Measurements from ENCODE around the gene TTPAL.

DNA sequence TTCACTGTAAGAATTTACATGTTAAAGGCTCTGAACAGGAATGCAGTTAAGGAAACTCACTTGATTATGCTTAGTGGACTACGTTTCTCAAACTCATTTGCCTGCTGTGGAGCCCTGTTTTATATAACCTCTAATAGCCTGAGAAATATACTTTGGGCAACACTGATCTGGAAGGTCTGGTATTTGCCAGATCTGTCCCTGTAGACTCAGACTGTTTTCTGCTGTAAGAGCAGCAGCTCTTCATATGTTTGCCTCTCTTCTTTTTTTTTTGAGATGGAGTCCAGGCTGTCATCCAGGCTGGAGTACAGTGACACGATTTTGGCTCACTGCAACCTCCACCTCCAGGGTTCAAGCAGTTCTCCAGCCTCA lies 10.1 kb downstream of the TTPAL start:
- TF ChIP-seq, protein P1, sequence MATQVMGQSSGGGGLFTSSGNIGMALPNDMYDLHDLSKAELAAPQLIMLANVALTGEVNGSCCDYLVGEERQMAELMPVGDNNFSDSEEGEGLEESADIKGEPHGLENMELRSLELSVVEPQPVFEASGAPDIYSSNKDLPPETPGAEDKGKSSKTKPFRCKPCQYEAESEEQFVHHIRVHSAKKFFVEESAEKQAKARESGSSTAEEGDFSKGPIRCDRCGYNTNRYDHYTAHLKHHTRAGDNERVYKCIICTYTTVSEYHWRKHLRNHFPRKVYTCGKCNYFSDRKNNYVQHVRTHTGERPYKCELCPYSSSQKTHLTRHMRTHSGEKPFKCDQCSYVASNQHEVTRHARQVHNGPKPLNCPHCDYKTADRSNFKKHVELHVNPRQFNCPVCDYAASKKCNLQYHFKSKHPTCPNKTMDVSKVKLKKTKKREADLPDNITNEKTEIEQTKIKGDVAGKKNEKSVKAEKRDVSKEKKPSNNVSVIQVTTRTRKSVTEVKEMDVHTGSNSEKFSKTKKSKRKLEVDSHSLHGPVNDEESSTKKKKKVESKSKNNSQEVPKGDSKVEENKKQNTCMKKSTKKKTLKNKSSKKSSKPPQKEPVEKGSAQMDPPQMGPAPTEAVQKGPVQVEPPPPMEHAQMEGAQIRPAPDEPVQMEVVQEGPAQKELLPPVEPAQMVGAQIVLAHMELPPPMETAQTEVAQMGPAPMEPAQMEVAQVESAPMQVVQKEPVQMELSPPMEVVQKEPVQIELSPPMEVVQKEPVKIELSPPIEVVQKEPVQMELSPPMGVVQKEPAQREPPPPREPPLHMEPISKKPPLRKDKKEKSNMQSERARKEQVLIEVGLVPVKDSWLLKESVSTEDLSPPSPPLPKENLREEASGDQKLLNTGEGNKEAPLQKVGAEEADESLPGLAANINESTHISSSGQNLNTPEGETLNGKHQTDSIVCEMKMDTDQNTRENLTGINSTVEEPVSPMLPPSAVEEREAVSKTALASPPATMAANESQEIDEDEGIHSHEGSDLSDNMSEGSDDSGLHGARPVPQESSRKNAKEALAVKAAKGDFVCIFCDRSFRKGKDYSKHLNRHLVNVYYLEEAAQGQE (IDR thresholded peaks at IDR 0.05; ENCODE audit: low read depth, low read length) = no peak
- TF ChIP-seq SMC3 (IDR thresholded peaks at IDR 0.05; ENCODE audit: borderline replicate concordance, low read length) (no peak), POLR2A (IDR thresholded peaks at IDR 0.05; ENCODE audit: low read depth, low read length) (no peak), NR2C1 (IDR thresholded peaks at IDR 0.05) (no peak), RAD21 (IDR thresholded peaks at IDR 0.05; ENCODE audit: insufficient read depth, low read depth, low read length) (no peak)
- TF ChIP-seq, protein P2, sequence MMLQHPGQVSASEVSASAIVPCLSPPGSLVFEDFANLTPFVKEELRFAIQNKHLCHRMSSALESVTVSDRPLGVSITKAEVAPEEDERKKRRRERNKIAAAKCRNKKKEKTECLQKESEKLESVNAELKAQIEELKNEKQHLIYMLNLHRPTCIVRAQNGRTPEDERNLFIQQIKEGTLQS (IDR thresholded peaks at IDR 0.05; ENCODE audit: borderline replicate concordance, extremely low read depth, low read depth, low read length) = no peak
- TF ChIP-seq, protein P3, sequence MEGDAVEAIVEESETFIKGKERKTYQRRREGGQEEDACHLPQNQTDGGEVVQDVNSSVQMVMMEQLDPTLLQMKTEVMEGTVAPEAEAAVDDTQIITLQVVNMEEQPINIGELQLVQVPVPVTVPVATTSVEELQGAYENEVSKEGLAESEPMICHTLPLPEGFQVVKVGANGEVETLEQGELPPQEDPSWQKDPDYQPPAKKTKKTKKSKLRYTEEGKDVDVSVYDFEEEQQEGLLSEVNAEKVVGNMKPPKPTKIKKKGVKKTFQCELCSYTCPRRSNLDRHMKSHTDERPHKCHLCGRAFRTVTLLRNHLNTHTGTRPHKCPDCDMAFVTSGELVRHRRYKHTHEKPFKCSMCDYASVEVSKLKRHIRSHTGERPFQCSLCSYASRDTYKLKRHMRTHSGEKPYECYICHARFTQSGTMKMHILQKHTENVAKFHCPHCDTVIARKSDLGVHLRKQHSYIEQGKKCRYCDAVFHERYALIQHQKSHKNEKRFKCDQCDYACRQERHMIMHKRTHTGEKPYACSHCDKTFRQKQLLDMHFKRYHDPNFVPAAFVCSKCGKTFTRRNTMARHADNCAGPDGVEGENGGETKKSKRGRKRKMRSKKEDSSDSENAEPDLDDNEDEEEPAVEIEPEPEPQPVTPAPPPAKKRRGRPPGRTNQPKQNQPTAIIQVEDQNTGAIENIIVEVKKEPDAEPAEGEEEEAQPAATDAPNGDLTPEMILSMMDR (IDR thresholded peaks at IDR 0.05 in 2 of 3, conservative IDR thresholded peaks at IDR 0.05 in 1 of 3; ENCODE audit: control insufficient read depth in 2 of 3, extremely low read depth in 1 of 3, insufficient read depth in 1 of 3, low read depth in 3 of 3, low read length in 3 of 3) = no peak

Data from GM12878 (cell line).